K562 (cell line): Measurements from ENCODE around the gene RAB6A. TPM values are rescaled to one million over a fixed set of nuclear protein-coding genes. Genes with fewer than 3 reads are reported as not detected.

Experiments
- BRD9 ChIP-seq: fragments of 450-650 bp; IDR thresholded peaks from 2 replicates; pipeline ENCODE4 v1.6.1; 2018; ENCODE audit warnings: low read depth; ENCODE audit not compliant: partially characterized antibody
- CBX3 ChIP-seq, 2 experiments: IDR thresholded peaks; 1 replicate in 1 of 2; 2 replicates in 1 of 2; pipeline ENCODE4 v1.6.1; 2012; ENCODE audit warnings: inconsistent platforms in 2 of 2, low read length in 2 of 2, borderline replicate concordance in 1 of 2, control low read depth in 1 of 2
- EP300 ChIP-seq: IDR thresholded peaks from 2 replicates; pipeline ENCODE4 v1.6.1; 2012; ENCODE audit warnings: low read length, improper control_type of control experiment
- FOXM1 ChIP-seq, 2 experiments: fragments of 450-650 bp in 1 of 2; sonication (generic) in 1 of 2; formaldehyde crosslinking in 1 of 2; IDR thresholded peaks; 2 replicates each; pipeline versions ENCODE4 v1.6.1 to v1.9.0; 2017 to 2022; ENCODE audit warnings: low read depth in 2 of 2, mild to moderate bottlenecking in 2 of 2, missing genetic modification reagents in 1 of 2, moderate library complexity in 1 of 2
- HDAC3 ChIP-seq: fragments of 450-650 bp; IDR thresholded peaks from 2 replicates; pipeline ENCODE4 v1.6.1; 2018; ENCODE audit warnings: borderline replicate concordance, mild to moderate bottlenecking, moderate library complexity; ENCODE audit not compliant: partially characterized antibody
- NCOA6 ChIP-seq: fragments of 450-650 bp; IDR thresholded peaks from 2 replicates; pipeline ENCODE4 v1.6.1; 2017; ENCODE audit warnings: mild to moderate bottlenecking
- POLR2G ChIP-seq: fragments of 200-400 bp; formaldehyde crosslinking; IDR thresholded peaks from 2 replicates; pipeline ENCODE4 v1.6.1; 2017; ENCODE audit warnings: low read depth, mild to moderate bottlenecking, antibody characterized with exemption, low read length, moderate library complexity
- REST ChIP-seq, 2 experiments: fragments of 450-650 bp; formaldehyde crosslinking in 1 of 2; IDR thresholded peaks; 2 replicates each; pipeline versions ENCODE4 v1.4.0 to v1.6.1; 2014 to 2020; ENCODE audit warnings: mild to moderate bottlenecking in 2 of 2, borderline replicate concordance in 1 of 2, low read depth in 1 of 2
- TEAD1 ChIP-seq, 2 experiments: fragments of 450-650 bp in 1 of 2; sonication (generic) in 1 of 2; formaldehyde crosslinking; IDR thresholded peaks; 2 replicates each; pipeline versions ENCODE4 v1.4.0 to v1.8.0; 2020 to 2022; ENCODE audit warnings: mild to moderate bottlenecking in 2 of 2, missing genetic modification reagents in 1 of 2
- ZSCAN32 ChIP-seq: fragments of 450-650 bp; formaldehyde crosslinking; IDR thresholded peaks from 2 replicates; pipeline ENCODE4 v1.4.0; 2020; ENCODE audit warnings: mild to moderate bottlenecking, moderate library complexity
- polyA plus RNA-seq, 8 experiments: library from polyadenylated mRNA; depleted of rRNA in 4 of 8; stranded (reverse) in 5 of 8; unstranded in 3 of 8; fragments of >200 nt; fragmentation: Nextera tagmentation in 2 of 8; fragmentation: Illumina TruSeq in 1 of 8; extraction: Ambion mirVana in 2 of 8; extraction: Trizol in 1 of 8; gene quantifications; 2 replicates each; pipeline versions ENCODE4 v1.2.1 to v1.2.3, GENCODE V29; 2011 to 2014; ENCODE audit warnings: inconsistent platforms in 1 of 8, missing spikeins in 1 of 8
- total RNA-seq, 7 experiments: library from RNA; depleted of rRNA in 6 of 7; stranded (reverse); fragments of >200 nt in 6 of 7; fragmentation: Illumina TruSeq in 2 of 7; extraction: Trizol in 2 of 7; gene quantifications; 2 replicates each; pipeline versions ENCODE4 v1.2.1 to v1.2.3, GENCODE V29; 2011 to 2021; ENCODE audit warnings: low replicate concordance in 1 of 7
- TF ChIP-seq, protein P1 (sequence below): fragments of 450-650 bp; IDR thresholded peaks from 2 replicates; pipeline ENCODE4 v1.6.1; 2016
- TF ChIP-seq, protein P2 (sequence below), 2 experiments: fragments of 150-350 bp in 1 of 2; IDR thresholded peaks; 2 replicates each; pipeline ENCODE4 v1.6.1; 2012 to 2016; ENCODE audit warnings: low read depth in 2 of 2, low read length in 2 of 2, mild to moderate bottlenecking in 1 of 2, moderate library complexity in 1 of 2

Gene RAB6A
- total and polyA plus RNA-seq, 9 of the 15 experiments (the other 6 are each of a cell fraction or from before 2014, with no cell fraction given), result 14.0 to 95.3 (median 45.4) TPM

DNA sequence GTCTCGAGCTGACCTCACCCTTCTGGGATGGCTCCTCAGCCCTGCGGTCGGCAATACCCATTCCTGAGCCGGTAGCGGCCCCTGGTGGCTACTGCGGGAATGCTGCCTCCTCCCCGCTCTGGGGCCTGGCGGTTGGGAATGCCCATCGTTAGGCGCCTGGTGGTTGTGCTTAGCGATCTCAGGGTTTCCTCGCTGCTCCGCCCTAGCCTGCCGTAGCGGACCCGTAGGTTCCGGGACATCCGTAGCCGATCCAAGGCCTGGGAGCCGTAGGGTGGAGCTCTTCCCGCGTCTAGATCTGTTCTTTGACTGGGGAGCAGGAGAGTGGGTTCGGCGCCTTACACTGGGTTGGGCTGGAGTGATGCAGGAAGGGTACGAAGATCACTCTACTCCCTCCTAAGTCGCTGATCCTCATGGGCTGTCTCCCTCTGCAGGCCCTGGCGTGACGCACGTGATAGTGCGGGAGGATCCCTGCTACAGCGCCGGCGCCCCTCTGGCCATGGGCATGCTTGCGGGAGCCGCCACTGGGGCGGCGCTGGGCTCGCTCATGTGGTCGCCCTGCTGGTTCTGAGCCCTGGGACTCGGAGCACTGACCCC lies 99.7 kb downstream of the RAB6A start (continued):
- peak; percentile 92 for TF ChIP-seq REST (IDR thresholded peaks at IDR 0.05; ENCODE audit: borderline replicate concordance)
- no peak for TF ChIP-seq REST (CRISPR knock-in tag; IDR thresholded peaks at IDR 0.05; ENCODE audit: low read depth)
- no peak for TF ChIP-seq NCOA6
- TF ChIP-seq EP300, result 0 out of 2 replicates have a peak, but pooled peaks have one; percentile 13
- TF ChIP-seq, protein P1, sequence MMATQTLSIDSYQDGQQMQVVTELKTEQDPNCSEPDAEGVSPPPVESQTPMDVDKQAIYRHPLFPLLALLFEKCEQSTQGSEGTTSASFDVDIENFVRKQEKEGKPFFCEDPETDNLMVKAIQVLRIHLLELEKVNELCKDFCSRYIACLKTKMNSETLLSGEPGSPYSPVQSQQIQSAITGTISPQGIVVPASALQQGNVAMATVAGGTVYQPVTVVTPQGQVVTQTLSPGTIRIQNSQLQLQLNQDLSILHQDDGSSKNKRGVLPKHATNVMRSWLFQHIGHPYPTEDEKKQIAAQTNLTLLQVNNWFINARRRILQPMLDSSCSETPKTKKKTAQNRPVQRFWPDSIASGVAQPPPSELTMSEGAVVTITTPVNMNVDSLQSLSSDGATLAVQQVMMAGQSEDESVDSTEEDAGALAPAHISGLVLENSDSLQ, result no peak
- TF ChIP-seq TEAD1 (CRISPR knock-in tag; IDR thresholded peaks at IDR 0.05), result peak in 1 of 2 experiments; percentile 75; a peak in 1 of 4 replicates
- no peak for TF ChIP-seq HDAC3
- no peak for TF ChIP-seq BRD9
- TF ChIP-seq POLR2G, result 0 out of 2 replicates have a peak, but pooled peaks have one; percentile 6
- TF ChIP-seq, protein P2, sequence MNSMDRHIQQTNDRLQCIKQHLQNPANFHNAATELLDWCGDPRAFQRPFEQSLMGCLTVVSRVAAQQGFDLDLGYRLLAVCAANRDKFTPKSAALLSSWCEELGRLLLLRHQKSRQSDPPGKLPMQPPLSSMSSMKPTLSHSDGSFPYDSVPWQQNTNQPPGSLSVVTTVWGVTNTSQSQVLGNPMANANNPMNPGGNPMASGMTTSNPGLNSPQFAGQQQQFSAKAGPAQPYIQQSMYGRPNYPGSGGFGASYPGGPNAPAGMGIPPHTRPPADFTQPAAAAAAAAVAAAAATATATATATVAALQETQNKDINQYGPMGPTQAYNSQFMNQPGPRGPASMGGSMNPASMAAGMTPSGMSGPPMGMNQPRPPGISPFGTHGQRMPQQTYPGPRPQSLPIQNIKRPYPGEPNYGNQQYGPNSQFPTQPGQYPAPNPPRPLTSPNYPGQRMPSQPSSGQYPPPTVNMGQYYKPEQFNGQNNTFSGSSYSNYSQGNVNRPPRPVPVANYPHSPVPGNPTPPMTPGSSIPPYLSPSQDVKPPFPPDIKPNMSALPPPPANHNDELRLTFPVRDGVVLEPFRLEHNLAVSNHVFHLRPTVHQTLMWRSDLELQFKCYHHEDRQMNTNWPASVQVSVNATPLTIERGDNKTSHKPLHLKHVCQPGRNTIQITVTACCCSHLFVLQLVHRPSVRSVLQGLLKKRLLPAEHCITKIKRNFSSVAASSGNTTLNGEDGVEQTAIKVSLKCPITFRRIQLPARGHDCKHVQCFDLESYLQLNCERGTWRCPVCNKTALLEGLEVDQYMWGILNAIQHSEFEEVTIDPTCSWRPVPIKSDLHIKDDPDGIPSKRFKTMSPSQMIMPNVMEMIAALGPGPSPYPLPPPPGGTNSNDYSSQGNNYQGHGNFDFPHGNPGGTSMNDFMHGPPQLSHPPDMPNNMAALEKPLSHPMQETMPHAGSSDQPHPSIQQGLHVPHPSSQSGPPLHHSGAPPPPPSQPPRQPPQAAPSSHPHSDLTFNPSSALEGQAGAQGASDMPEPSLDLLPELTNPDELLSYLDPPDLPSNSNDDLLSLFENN (IDR thresholded peaks at IDR 0.05; ENCODE audit: low read depth in 2 of 2, low read length in 2 of 2), result peak in 1 of 2 experiments; percentile 45; a peak in 1 of 4 replicates
- TF ChIP-seq FOXM1 (IDR thresholded peaks at IDR 0.05; ENCODE audit: low read depth), result no peak
- no peak for TF ChIP-seq FOXM1 (CRISPR knock-in tag; IDR thresholded peaks at IDR 0.05; ENCODE audit: low read depth)
- TF ChIP-seq ZSCAN32 (CRISPR knock-in tag), result no peak
- no peak for TF ChIP-seq CBX3 (IDR thresholded peaks at IDR 0.05; ENCODE audit: borderline replicate concordance in 1 of 2, low read length in 2 of 2)
